HG03442 (cell line): ENCODE measurements around the gene ATP5F1D.

Experiments used
- ATAC-seq: cut with Tn5 transposase; IDR thresholded peaks from one replicate; pipeline ENCODE4 v1.9.1; 2021; ENCODE audit warnings: mild to moderate bottlenecking, moderate library complexity; ENCODE audit not compliant: unreplicated experiment

ATP5F1D gene

GRCh38 chr19:1256646-1257474, 15.3 kb downstream of the ATP5F1D start:
- ATAC-seq, result no peak

GRCh38 chr19:1257475-1258162, 16.1 kb downstream of the ATP5F1D start:
- ATAC-seq, result no peak

GRCh38 chr19:1258163-1258492, 16.6 kb downstream of the ATP5F1D start:
- no peak for ATAC-seq

GRCh38 chr19:1258707-1259205, 17.2 kb downstream of the ATP5F1D start:
- ATAC-seq, result no peak

GRCh38 chr19:1259206-1259875, 17.8 kb downstream of the ATP5F1D start:
- no peak for ATAC-seq

- peak; percentile 6 for ATAC-seq
Measured at GRCh38 chr19:1259876-1260748, 18.6 kb downstream of the ATP5F1D start.

GRCh38 chr19:1260749-1261537, 19.4 kb downstream of the ATP5F1D start:
- ATAC-seq, result peak; percentile 52

GRCh38 chr19:1261538-1261797, 19.9 kb downstream of the ATP5F1D start:
- ATAC-seq, result no peak

GRCh38 chr19:1261798-1262622, 20.5 kb downstream of the ATP5F1D start:
- no peak for ATAC-seq

GRCh38 chr19:1262623-1263123, 21.1 kb downstream of the ATP5F1D start:
- no peak for ATAC-seq

- ATAC-seq, result no peak
Measured at GRCh38 chr19:1263188-1263587, 21.6 kb downstream of the ATP5F1D start.

GRCh38 chr19:1264801-1265614, 23.5 kb downstream of the ATP5F1D start:
- ATAC-seq, result no peak

GRCh38 chr19:1265615-1266128, 24.1 kb downstream of the ATP5F1D start:
- ATAC-seq, result no peak

GRCh38 chr19:1266129-1266915, 24.8 kb downstream of the ATP5F1D start:
- peak; percentile 28 for ATAC-seq

GRCh38 chr19:1266916-1267476, 25.4 kb downstream of the ATP5F1D start:
- peak; percentile 6 for ATAC-seq

GRCh38 chr19:1267477-1268225, 26.1 kb downstream of the ATP5F1D start:
- no peak for ATAC-seq
